Measurements from ENCODE around the gene POU6F2.

POU6F2 gene

DNA sequence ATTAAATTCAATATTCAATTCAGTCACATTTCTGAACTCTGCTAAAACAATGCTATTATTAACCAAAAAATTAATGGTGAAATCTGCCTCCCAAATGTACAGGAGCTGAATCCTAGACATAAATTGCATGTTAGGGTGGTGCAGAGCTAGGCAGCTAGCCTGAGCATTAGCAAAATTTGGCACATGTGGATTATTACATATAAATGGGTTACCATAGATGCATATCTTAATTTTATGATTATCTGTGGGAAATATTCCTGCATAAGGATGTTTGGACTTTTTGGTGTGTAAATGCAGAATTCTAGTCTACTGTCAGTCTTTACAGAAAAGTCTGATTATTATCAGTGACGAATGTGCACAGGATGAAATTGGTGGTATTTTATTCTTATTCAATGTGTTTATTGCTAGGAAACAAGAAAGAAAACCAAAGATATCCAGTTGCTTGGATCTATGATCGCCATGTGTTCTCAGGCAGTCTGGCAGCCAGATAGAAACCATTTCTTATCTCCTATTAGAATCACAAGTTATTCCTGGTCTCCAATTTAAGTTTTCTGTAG lies 150.7 kb downstream of the POU6F2 start:
- DNase-seq (ENCODE audit: low spot score): no peak

DNA sequence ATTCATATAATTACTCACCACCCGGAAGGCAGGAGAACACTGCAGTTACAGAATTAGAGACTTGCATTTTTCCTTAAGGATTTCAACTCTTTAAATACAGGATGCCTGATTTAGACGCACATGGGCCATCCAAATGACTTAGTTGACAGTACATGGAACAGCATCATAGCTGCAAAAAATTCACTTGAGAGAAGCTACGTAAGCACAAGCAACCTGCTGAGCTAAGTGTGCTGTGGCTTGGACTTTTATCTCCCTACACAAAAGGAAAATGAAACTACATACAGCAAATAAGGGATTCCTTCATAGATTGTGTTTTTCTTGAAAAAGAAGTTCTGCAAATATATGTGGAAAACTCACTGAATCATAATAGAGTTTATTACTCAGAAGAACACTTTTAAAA lies 152.6 kb downstream of the POU6F2 start:
- DNase-seq (ENCODE audit: low spot score): no peak

DNA sequence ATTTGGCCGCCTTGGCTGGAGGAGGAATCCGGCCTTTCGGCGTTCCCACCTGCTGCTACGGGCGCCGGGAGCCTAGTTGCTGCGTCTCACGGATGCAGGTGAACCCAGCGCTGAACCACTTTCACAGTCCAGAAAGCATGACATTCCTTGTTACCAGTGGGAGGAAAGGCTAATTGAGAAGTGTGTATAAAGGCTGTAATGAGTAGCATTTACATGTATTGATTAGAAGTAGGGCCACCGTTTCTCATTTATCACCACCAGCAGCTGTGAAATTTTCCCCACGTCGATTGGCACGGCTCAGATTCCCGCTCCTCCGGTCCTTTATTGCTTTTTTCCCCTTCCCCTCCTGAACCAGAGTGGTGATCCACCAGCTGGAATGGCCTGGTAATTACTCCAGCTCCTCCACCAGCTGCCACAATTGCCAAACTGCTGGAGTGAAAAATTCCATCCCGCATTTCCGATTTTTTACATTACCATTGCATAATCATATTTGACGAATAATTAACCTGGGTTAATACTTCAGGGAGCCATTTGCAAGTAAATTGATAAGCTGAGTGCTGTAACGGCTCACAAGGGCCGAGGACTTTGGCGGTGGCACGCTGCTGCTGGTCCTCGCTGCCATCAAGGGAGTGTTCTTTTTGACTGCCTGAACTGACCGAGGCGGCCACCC lies 153.3 kb downstream of the POU6F2 start:
- DNase-seq (ENCODE audit: low spot score): no peak

DNA sequence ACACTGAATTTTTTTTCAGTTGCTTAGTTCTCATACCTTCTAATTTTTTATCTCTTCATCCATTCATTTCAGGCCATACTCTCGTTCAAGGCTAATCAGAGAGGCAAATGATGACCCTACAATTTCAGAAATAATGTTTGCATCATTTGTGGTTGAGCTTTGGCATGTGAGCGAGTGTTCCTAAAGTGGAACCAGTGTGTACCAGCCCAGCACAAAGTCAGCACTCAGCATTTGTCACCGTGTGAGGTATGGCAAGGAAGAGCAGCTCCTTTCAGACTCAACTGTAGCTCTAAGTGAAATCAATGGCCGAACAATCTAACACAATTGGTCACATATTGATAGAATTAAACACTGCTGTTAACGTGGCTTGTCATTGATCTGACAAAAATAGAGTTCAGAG lies 154.6 kb downstream of the POU6F2 start:
- no peak for DNase-seq (ENCODE audit: low spot score)

DNA sequence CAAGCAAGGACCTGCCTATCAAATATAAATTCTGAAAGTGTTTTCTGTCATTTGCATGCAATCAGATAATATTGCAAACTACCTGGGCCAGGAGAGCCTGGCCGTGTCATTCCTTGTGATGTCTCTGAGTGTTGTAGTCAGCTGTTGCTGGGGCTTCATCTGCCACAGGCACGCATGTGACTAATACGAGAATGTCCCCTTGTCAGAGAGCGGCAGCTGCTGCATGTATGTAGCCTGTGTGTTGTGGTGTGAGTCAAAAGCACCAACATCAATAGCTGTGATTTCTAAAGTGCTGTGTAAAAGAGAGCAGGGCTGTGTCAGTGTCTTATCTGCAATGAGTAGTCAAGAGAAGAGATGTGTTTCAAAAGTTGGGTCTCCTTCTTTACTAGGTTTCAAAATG lies 155.4 kb downstream of the POU6F2 start:
- DNase-seq (ENCODE audit: low spot score): no peak

DNA sequence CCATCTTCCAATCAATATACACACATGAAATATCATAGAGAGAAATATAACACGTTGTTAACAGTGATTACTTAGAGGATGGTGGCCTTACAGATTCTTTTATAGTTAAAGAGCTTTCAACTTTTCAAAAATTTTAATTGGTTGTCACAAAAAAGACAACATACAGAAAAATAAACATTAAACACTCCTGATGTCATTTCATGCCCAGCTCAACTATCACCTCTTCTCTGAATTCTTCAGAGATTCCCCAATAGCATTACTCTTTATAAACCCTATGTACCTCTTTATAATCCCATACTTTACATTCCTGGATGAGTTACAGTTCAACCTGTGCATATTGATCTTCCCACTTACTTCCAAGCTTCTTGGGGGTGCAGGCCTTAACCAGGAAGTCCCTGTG lies 159.8 kb downstream of the POU6F2 start:
- no peak for DNase-seq (ENCODE audit: low spot score)

DNA sequence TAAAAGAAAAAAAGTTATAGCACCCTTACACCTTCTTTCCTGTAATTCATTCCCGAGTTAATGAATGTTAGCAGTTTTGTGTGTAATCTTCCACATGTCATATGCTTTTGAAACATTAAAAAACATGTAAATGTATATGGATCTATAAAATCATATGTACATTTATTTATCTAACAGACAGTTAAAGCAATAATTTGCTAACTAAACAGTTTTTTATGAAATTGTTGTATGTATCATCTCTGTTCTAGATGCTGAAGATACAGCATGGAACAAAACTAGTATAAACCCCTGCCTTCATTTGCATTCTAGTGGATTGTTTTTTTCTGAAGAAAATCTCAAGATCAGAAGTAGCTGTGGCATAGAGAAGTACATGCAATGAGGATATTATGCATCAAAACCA lies 165.0 kb downstream of the POU6F2 start:
- no peak for DNase-seq (ENCODE audit: low spot score)

DNA sequence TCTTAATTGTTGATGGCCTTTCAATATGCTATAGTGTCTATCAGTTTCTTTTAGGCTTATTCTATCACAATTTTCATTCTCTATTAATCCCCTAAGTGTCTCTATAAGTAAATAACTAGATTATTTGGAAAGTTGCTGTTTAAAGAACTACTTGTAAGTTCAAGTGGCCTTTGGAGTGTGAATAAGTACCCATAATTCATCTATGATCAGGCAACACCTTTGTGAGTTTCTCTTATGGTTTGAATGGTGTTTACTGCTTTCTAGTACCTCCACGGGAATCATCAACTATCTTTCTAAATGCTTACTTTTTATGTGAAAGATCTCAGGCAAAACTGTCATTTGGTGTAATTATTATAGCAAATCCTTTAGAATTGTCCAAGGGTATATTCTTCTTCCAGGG lies 166.7 kb downstream of the POU6F2 start:
- DNase-seq (ENCODE audit: low spot score): no peak

DNA sequence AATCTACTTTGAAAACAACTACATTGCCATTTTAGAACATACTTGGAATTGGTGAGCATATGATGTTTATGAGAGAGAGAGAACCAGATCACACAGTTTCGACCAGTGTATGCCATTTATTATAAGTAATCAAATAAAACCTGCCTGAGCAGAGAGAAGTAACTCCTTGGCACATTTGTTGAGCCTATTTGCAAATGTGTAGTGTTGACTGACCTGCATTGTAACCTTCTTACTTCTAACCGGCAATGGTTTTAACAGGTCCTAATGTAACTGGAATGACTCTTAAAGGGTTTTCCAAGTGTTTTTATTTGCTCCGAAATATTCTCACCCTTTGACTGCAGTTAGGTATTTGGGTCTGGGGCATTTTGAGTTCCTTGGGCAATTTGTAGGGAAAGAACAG lies 167.6 kb downstream of the POU6F2 start:
- no peak for DNase-seq (ENCODE audit: low spot score)

DNA sequence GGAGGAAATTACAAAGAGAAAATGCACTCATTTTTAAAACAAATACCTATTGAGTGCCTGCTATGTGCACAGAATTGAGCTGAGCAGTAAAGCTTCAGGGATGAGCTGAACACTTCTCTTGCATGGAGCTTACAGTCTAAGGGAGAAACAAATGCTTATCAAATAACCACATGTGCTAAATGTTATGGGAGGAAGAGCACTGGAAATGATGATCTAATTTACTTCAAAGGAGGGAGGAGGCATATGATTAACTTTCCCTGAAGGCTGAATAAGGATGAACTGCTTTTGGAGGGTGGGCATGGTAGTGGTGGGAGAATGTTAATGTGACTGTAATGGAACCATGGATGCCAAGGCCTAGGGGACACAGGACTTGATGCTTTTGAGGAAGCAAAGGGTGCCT lies 168.2 kb downstream of the POU6F2 start:
- DNase-seq (ENCODE audit: low spot score): no peak

DNA sequence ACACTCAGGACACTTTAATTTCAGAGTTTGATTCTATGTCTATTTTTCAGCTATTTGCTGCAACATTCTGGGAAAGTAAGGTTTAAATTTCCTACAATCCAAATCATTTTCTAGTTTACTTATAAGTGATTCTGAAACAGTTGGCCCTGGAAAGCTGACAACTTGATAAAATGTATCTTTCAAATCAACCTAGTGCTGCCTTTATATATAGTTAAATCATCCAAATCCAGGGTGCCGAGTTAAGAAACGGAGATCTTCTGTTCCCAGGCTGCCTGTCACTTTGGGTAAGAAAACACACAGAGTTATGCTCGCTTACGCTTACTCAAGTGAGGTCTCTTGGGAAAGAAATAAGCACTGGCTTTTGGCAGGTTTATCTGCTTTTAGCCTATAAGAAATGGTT lies 175.0 kb downstream of the POU6F2 start:
- no peak for DNase-seq (ENCODE audit: low spot score)

DNA sequence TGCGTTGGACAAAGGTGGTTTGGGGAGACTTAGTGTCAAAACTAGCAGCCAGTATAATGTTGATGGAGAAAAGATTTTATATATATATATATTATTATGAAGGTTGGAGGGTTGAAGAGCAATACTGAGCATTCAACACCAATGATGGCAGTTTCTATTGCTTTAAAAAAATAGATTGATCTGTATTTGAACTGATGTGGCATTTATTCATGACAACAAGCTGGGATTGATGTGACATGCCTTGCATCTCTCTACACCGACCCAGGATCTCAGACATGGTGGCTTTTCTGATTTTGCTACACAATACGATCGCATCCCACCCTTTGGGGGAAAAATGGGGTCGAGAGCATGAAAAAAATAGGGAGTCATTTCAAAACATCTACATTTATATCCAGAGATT lies 175.4 kb downstream of the POU6F2 start:
- DNase-seq (ENCODE audit: low spot score): no peak

DNA sequence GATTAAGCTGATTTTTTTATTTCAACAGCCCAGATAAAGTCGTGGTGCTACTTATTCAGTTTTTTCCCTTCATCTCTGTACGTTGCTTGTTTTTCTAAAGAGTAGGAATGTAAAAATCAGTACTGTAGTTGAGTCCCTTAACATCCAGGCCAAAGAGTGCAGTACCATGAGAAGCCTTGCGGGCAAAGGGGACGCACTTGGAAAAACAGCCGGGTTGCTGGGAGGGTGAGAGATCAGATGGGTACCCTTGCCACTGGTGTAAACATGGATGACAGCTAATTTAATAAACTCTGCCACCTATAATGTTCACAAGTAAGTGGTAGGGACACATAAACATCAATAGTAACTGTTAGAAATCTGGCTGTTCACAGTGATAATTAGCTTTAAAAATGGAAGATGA lies 175.9 kb downstream of the POU6F2 start:
- peak; percentile 39 for DNase-seq (ENCODE audit: low spot score)

DNA sequence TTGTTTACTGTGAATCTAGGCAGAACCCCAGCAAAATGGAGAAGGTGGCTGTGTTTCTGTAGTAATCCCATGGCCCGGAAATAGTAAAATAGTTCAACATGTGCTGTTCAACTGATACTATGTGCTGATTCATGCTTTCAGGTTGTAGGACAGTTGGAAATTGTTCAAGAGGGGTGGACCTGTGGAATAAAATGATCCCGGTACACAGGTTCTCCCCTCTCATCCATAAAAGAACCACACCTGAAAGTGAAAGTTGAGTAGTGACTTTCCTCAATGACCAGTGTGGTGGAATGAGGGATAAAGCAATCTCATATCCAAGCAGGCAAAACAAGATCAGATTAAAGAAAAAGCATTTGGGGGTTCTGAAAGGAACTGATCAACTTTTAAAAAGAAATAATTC lies 177.1 kb downstream of the POU6F2 start:
- DNase-seq (ENCODE audit: low spot score): no peak

DNA sequence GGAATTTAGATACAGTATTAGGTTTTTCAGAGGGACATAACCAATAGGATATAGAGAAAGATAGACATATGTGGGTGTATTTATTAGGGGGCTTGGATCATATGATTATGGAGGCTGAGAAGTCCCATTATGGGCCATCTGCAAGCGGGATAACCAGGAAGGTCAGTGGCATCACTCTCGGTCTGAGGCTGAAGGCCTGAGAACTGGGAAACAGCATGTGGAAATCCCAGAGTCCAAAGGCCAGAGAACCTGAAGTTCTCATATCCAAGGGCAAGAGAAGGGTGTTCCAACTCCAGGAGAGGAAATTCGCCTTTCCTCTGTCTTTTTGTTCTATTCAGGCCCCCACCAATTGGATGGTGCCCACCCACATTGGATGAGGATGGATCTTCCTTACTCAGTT lies 180.7 kb downstream of the POU6F2 start:
- no peak for DNase-seq (ENCODE audit: low spot score)

DNA sequence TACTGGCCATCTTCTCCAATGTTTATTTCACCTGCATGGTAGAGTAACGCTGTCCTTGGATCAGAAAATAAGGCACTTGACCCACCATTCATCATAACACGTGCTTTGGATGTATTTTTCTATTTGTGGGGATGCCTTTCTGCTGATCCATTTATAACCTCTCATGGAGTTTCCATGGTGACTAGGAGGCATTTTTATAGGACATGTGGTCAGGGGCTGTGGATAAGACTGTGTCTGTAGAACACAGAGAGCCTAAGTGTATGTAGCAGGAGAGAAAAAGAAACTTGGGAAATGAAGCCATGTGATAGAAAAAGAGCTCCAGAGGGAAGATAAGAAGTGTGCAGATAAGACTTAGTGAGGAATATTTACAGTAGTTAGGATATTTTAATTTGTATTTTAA lies 184.2 kb downstream of the POU6F2 start:
- DNase-seq (ENCODE audit: low spot score): no peak

DNA sequence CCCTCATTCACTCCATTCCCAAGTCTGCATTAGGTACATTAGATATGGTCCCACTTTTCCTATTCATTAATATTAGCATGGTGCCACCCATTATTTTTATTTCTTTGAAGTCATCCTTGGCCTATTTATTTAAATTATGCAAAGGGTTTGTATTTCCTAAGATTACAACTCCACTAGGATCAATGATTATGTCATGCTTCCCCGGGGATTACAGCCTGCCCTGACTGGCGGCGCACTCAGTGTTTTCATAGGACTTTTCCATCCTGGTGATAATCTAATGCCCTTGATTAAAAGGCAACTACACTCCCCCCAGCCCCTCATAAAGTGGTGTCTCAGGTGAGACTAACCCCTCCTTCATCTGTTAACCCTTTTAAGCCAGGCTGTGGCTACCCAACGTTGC lies 187.2 kb downstream of the POU6F2 start:
- DNase-seq (ENCODE audit: low spot score): no peak

DNA sequence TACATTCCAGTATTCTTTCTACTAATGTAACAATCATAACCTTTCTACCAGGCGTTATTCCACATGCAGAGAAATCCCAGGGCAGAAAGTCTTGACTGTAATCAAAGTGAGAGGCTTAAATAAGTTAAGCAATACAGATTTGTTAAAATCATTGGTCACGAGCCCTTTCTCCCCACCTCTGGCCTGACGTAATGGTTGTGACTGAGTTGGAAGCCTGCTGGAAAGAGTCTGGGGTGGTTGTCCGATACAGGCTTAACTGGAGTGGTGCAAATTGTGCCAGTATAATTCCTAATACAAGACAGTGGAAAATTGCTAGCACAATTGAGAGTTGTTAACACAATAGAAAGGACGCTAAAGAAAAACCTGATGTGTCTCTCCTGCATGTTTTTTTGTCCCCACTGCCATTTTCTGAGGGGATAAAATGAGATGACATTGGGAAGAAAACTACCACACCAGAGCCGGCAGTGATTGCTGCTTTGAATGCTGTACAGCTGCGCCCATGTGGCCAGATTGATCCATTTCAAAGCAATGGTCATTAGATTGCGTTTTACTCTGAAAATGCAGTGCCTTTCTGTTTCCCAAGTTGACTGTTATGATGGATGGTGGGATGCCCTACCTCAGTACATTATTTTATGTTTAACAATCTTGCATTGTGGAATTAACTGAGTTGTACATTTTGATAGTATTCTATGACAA lies 190.8 kb downstream of the POU6F2 start:
- no peak for DNase-seq (ENCODE audit: low spot score)

DNA sequence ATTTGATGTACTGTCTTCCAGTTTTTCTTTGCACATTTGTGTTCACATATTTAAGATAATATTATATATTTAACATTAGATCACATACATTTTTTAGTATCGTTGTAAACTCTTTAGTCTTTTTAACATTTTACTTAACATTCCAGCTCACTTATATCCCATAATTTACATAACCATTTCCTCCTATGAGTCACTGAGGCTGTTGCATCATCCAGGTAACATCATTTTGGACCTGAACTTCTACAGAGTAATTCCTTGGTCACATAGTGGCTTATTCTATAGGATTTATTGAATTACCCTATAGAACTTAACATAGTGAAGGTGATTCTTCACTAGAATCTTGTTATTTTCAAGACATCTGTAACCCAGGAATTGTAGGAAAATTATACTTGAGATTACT lies 194.4 kb downstream of the POU6F2 start:
- DNase-seq (ENCODE audit: low spot score): no peak

DNA sequence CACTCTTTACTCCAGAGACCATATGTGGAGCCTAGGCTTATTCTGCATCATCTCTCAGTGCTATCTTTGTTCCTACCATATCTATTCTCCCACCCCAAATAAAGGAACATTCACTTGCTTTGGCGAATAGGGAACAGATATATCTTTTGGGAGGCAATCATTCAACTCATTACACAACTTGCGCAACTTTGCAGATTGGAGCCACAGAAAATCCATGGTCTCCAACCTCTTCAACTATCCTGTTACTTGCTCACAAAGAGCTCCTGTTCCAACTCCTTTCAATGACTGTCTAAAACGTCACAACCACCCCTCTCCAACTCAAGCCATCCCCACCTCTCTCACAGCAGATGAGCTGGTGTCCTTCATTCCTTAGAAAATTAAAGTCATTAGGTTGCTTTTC lies 203.7 kb downstream of the POU6F2 start:
- DNase-seq (ENCODE audit: low spot score): no peak

DNA sequence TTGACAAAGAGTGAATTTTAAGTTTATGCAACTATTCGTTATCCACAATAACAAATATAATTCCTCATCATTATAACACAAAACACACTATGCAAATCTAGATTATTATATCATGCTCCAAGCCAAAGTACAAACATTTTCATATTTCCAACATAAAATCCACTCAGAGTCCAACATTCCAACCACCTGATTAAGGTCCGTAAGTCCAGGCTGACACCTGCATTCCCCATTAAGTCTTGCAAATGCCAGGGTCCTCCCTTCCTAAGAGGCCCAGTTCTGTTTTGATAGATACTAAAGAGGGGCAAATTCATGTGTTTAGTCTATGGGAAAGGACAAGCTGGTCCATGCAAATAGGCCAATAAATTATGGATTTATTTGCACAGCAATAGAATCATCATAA lies 206.1 kb downstream of the POU6F2 start:
- no peak for DNase-seq (ENCODE audit: low spot score)

DNA sequence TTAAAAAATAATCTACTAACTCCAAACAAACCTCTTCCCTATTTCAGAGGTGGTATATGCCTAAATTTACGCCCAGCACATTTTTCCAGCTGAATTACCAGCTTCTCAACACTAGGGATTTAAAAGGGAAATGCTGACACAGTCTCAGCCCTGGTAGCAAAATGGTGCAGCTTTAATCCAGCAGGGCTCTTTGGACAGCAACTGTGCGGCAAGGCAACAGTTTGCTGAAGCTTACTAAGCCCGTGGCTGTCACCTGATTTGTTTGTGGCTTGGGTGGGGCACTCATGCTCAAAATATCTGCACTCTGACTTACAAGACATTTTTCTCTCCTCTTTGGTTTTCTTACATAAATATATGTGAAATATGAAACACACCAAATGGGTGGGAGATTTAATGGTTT lies 206.7 kb downstream of the POU6F2 start:
- DNase-seq (ENCODE audit: low spot score): peak; percentile 37

DNA sequence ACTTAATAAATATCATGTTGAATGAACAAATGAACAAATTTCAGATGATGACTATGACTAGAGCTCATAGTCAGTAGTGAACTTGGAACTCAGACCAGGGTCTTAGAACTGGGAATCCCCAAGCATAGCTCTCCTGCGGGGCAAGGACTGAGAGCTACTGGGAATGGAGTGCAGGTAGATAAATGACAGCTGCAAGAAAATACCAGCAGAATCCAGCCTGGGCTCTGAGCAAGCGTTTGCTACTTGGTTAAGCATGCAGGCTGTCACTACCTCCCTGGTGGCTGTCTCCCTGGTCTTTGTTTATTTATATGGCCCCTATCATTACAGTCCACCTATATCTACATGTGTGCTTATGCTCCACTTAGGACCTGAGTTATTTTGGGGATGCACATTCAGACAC lies 208.4 kb downstream of the POU6F2 start:
- DNase-seq (ENCODE audit: low spot score): no peak

DNA sequence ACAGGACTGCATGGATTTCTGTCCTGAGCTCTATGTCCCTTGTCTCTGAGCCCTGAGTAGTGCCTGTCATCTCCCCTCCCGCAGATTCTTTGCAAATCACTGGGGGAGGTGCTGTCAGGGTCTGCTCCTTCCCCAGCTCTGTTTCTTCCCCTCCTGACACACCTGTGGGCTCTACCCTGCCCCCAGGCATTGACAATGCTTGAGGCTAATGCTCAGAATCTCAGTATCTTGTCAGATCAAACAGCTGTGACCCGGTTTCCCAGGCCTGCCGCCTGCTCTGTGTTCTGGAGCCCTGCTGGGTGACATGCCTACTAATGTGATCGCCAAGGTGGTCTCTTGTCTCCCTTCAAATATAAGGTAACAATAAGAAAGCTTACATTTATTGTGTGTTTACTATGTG lies 209.0 kb downstream of the POU6F2 start:
- DNase-seq (ENCODE audit: low spot score): no peak
